HepG2 (cell line): ENCODE results near the gene FITM1. TPM values are rescaled to one million over a fixed set of nuclear protein-coding genes. Genes with fewer than 3 reads are reported as not detected.

Experiments used
- ATAC-seq: fragments of 200-7000 bp; cut with Tn5 transposase; 3 replicates; pipeline ENCODE4 v1.9.1; 2020; ENCODE audit warnings: mild to moderate bottlenecking, moderate library complexity
- Bru-seq: library from RNA; stranded (reverse); fragments of 400-500 nt; gene quantifications from one replicate; lab custom pipeline; 2021; lab: Mats Ljungman, UMichigan
- BruChase-seq, 2 experiments: library from RNA; stranded (reverse); fragments of 400-500 nt; gene quantifications; one replicate each; lab custom pipeline; 2021; lab: Mats Ljungman, UMichigan
- BruUV-seq: library from RNA; stranded (reverse); fragments of 400-500 nt; replicated peaks from 2 replicates; lab custom pipeline; 2021; lab: Mats Ljungman, UMichigan
- CTCF ChIA-PET: fragments of 300-600 bp; formaldehyde crosslinking; extraction: SDS; loops from one replicate; lab custom pipeline; 2021; ENCODE audit warnings: low total read pairs, inconsistent platforms, low intra/inter-chr PET ratio; lab: Yijun Ruan, JAX
- POLR2A ChIA-PET: fragments of 350-600 bp; sonication (Branson Sonifier 250); formaldehyde crosslinking; loops from one replicate; lab custom pipeline; 2020; ENCODE audit warnings: antibody characterized with exemption, inconsistent platforms; lab: Yijun Ruan, JAX
- DNase-seq: peaks from one replicate; pipeline ENCODE4 v3.0.0-alpha.2; 2015; ENCODE audit warnings: low spot score
- FAIRE-seq: peaks from 3 replicates; lab custom pipeline; 2011; peaks lifted over from hg19 to GRCh38; lab: Jason Lieb, UNC
- H2AFZ ChIP-seq: one replicate; pipeline ENCODE4 v1.6.1; 2011; ENCODE audit warnings: low read length, inconsistent platforms
- H3K27ac ChIP-seq: fragments of 300-600 bp; 3 replicates; pipeline ENCODE4 v1.8.0; 2011; ENCODE audit warnings: mixed run types, mild to moderate bottlenecking, mixed read lengths, low read length, inconsistent platforms; ENCODE audit not compliant: insufficient read depth; ENCODE audit errors: extremely low read length
- H3K27me3 ChIP-seq, 2 experiments: fragments of 200-600 bp in 1 of 2; 2 replicates in 1 of 2; 3 replicates in 1 of 2; pipeline versions ENCODE4 v1.6.0 to v1.8.0; 2011; ENCODE audit warnings: low read length in 2 of 2, mild to moderate bottlenecking in 2 of 2, moderate library complexity in 2 of 2, inconsistent platforms in 1 of 2; ENCODE audit not compliant: insufficient read depth in 2 of 2, control insufficient read depth in 1 of 2
- H3K36me3 ChIP-seq, 2 experiments: fragments of 200-600 bp in 1 of 2; replicated peaks in 1 of 2; 2 replicates in 1 of 2; 3 replicates in 1 of 2; pipeline versions ENCODE4 v1.5.1 to v1.8.0; 2011; ENCODE audit warnings: low read length in 2 of 2, inconsistent platforms in 1 of 2; ENCODE audit not compliant: insufficient read depth in 2 of 2, control insufficient read depth in 1 of 2
- H3K4me1 ChIP-seq: 2 replicates; pipeline ENCODE4 v1.5.1; 2012; ENCODE audit warnings: low read length, inconsistent platforms; ENCODE audit not compliant: insufficient read depth
- H3K4me2 ChIP-seq: 2 replicates; pipeline ENCODE4 v1.6.0; 2011; ENCODE audit warnings: low read depth, low read length, inconsistent platforms
- H3K4me3 ChIP-seq, 3 experiments: fragments of 200-600 bp in 1 of 3; sonication (generic), shearing (Covaris generic) in 1 of 3; replicated peaks in 1 of 3; 2 replicates each; pipeline ENCODE4 v1.5.1; 2011 to 2016; ENCODE audit warnings: low read length in 3 of 3, inconsistent platforms in 2 of 3, low read depth in 2 of 3, mild to moderate bottlenecking in 2 of 3, control low read depth in 1 of 3, mixed read lengths in 1 of 3; ENCODE audit not compliant: insufficient read depth in 1 of 3
- H3K79me2 ChIP-seq: one replicate; pipeline ENCODE4 v1.6.1; 2011; ENCODE audit warnings: low read length, inconsistent platforms; ENCODE audit not compliant: insufficient read depth
- H3K9ac ChIP-seq: 2 replicates; pipeline ENCODE4 v1.6.0; 2011; ENCODE audit warnings: mild to moderate bottlenecking, low read depth, low read length, inconsistent platforms; ENCODE audit not compliant: insufficient read depth
- H3K9me3 ChIP-seq: 2 replicates; pipeline ENCODE4 v1.5.1; 2012; ENCODE audit warnings: mild to moderate bottlenecking, low read length
- H4K20me1 ChIP-seq: 2 replicates; pipeline ENCODE4 v1.6.0; 2011; ENCODE audit warnings: inconsistent platforms, mild to moderate bottlenecking, low read length, moderate library complexity; ENCODE audit not compliant: insufficient read depth
- HINFP ChIP-seq: sonication (generic); formaldehyde crosslinking; IDR thresholded peaks from 2 replicates; pipeline ENCODE4 v1.4.0; 2020; ENCODE audit warnings: low read depth, mild to moderate bottlenecking, missing genetic modification reagents
- IRF1 ChIP-seq: sonication (generic); formaldehyde crosslinking; IDR thresholded peaks from 2 replicates; pipeline ENCODE4 v1.4.0; 2020; ENCODE audit warnings: low read depth, mild to moderate bottlenecking, missing genetic modification reagents
- KAT2B ChIP-seq: fragments of 150-350 bp; IDR thresholded peaks from 2 replicates; pipeline ENCODE4 v1.6.1; 2014; ENCODE audit warnings: low read depth, low read length, borderline replicate concordance
- MZF1 ChIP-seq: sonication (generic); formaldehyde crosslinking; IDR thresholded peaks from 2 replicates; pipeline ENCODE4 v1.8.1; 2023; ENCODE audit warnings: mild to moderate bottlenecking, missing genetic modification reagents, borderline replicate concordance
- NFIB ChIP-seq: sonication (generic); formaldehyde crosslinking; IDR thresholded peaks from 2 replicates; pipeline ENCODE4 v1.9.0; 2021; ENCODE audit warnings: missing genetic modification reagents, mild to moderate bottlenecking, borderline replicate concordance
- PLRG1 ChIP-seq: fragments of 450-650 bp; conservative IDR thresholded peaks from 2 replicates; pipeline ENCODE4 v1.6.1; 2016
- RXRA ChIP-seq: sonication (generic); formaldehyde crosslinking; IDR thresholded peaks from 2 replicates; pipeline ENCODE4 v1.5.1; 2020; ENCODE audit warnings: missing genetic modification reagents
- SMAD9 ChIP-seq: sonication (generic); formaldehyde crosslinking; IDR thresholded peaks from 2 replicates; pipeline ENCODE4 v1.5.1; 2020; ENCODE audit warnings: mild to moderate bottlenecking, missing genetic modification reagents
- SSRP1 ChIP-seq: IDR thresholded peaks from 2 replicates; pipeline ENCODE4 v1.6.1; 2016; ENCODE audit warnings: control low read depth
- ZNF44 ChIP-seq: sonication (generic); formaldehyde crosslinking; IDR thresholded peaks from 2 replicates; pipeline ENCODE4 v1.5.1; 2020; ENCODE audit warnings: mild to moderate bottlenecking, missing genetic modification reagents
- WGBS: methylation state at CpG from one replicate; pipeline ENCODE4 v1.1.6; 2017; ENCODE audit warnings: low lambda C conversion rate; 5-methylcytosine and 5-hydroxymethylcytosine counted together
- in situ Hi-C: cut with HindIII; loops from 2 replicates; pipeline ENCODE4 v1.10.0; 2017; ENCODE audit warnings: low pct_unique_long_range_greater_than_20kb; ENCODE audit not compliant: extremely low pct_ligation_motif_present
- intact Hi-C: fragments of 100-400 bp; cut with micrococcal nuclease; formaldehyde crosslinking; loops from one replicate; pipeline ENCODE4 v1.10.0; 2022; ENCODE audit not compliant: unreplicated experiment
- long read RNA-seq, 2 experiments: library from RNA in 1 of 2; library from polyadenylated mRNA in 1 of 2; stranded (forward) in 1 of 2; unstranded in 1 of 2; transcript quantifications; one replicate each; pipeline ENCODE4 v2.0.0, GENCODE V29; 2019 to 2022
- polyA minus RNA-seq, 3 experiments: library from RNA; depleted of rRNA, polyadenylated mRNA; stranded (reverse); fragments of >200 nt; gene quantifications; 2 replicates each; pipeline ENCODE4 v1.2.3, GENCODE V29; 2011; ENCODE audit warnings: low replicate concordance in 1 of 3
- polyA plus RNA-seq, 8 experiments: library from polyadenylated mRNA; depleted of rRNA in 3 of 8; stranded (reverse) in 7 of 8; unstranded in 1 of 8; fragments of >200 nt; fragmentation: Illumina TruSeq in 4 of 8; extraction: Trizol in 4 of 8; gene quantifications; 2 replicates each; pipeline versions ENCODE4 v1.2.1 to v1.2.3, GENCODE V29; 2011 to 2016; ENCODE audit warnings: low read depth in 4 of 8, missing spikeins in 1 of 8, mixed read lengths in 1 of 8; ENCODE audit not compliant: insufficient read depth in 1 of 8
- total RNA-seq, 5 experiments: library from RNA; depleted of rRNA; stranded (reverse); fragments of >200 nt; fragmentation: Illumina TruSeq; extraction: Trizol; gene quantifications; 2 replicates each; pipeline ENCODE4 v1.2.3, GENCODE V29; 2016; ENCODE audit warnings: low read depth in 1 of 5
- TF ChIP-seq, protein P1 (sequence below): sonication (generic); formaldehyde crosslinking; IDR thresholded peaks from 2 replicates; pipeline ENCODE4 v1.8.0; 2022; ENCODE audit warnings: missing genetic modification reagents, mild to moderate bottlenecking, borderline replicate concordance

FITM1 gene, protein sequence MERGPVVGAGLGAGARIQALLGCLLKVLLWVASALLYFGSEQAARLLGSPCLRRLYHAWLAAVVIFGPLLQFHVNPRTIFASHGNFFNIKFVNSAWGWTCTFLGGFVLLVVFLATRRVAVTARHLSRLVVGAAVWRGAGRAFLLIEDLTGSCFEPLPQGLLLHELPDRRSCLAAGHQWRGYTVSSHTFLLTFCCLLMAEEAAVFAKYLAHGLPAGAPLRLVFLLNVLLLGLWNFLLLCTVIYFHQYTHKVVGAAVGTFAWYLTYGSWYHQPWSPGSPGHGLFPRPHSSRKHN
- total RNA-seq (2016; rRNA removed; fragmentation: Illumina TruSeq; extraction: Trizol): 3.1 and 5.8 TPM in 2 replicates
- total RNA-seq (2016; cell fraction: cytosol; rRNA removed; fragmentation: Illumina TruSeq; extraction: Trizol; ENCODE audit: low read depth): 2.1 and 4.3 TPM in 2 replicates
- 4.0 and 5.2 TPM in 2 replicates for total RNA-seq (2016; cell fraction: insoluble cytoplasmic fraction; rRNA removed; fragmentation: Illumina TruSeq; extraction: Trizol)
- 2.2 and 3.3 TPM in 2 replicates for total RNA-seq (2016; cell fraction: membrane; rRNA removed; fragmentation: Illumina TruSeq; extraction: Trizol)
- 4.1 and 5.6 TPM in 2 replicates for total RNA-seq (2016; cell fraction: nucleus; rRNA removed; fragmentation: Illumina TruSeq; extraction: Trizol)
- polyA plus RNA-seq (2011; rRNA removed): 2.7 and 3.6 TPM in 2 replicates
- polyA plus RNA-seq (2011; cell fraction: cytosol; rRNA removed): 2.3 and 4.4 TPM in 2 replicates
- polyA plus RNA-seq (2011; cell fraction: nucleus; rRNA removed): 11.8 and 15.0 TPM in 2 replicates
- 2.5 and 2.7 TPM in 2 replicates for polyA plus RNA-seq (2012)
- polyA plus RNA-seq (2016; cell fraction: cytosol; fragmentation: Illumina TruSeq; extraction: Trizol; ENCODE audit: low read depth): 3.0 and 3.4 TPM in 2 replicates
- 2.7 and 3.0 TPM in 2 replicates for polyA plus RNA-seq (2016; cell fraction: insoluble cytoplasmic fraction; fragmentation: Illumina TruSeq; extraction: Trizol; ENCODE audit: low read depth)
- polyA plus RNA-seq (2016; cell fraction: membrane; fragmentation: Illumina TruSeq; extraction: Trizol; ENCODE audit: low read depth): 1.9 and 2.4 TPM in 2 replicates
- 6.4 and 7.9 TPM in 2 replicates for polyA plus RNA-seq (2016; cell fraction: nucleus; fragmentation: Illumina TruSeq; extraction: Trizol; ENCODE audit: insufficient read depth, low read depth)
- polyA minus RNA-seq (2011; rRNA and poly(A)+ RNA removed; ENCODE audit: low replicate concordance): 1.6 and 7.9 TPM in 2 replicates
- polyA minus RNA-seq (2011; cell fraction: cytosol; rRNA and poly(A)+ RNA removed): 2.1 TPM in 2 replicates
- 3.9 and 4.2 TPM in 2 replicates for polyA minus RNA-seq (2011; cell fraction: nucleus; rRNA and poly(A)+ RNA removed)
- Bru-seq, nascent RNA: percentile 54 among the genes with signal in this experiment
- percentile 70 among the genes with signal in this experiment for BruChase-seq, experiment 1, labeled RNA remaining after a 6-hour chase
- BruChase-seq, experiment 2, labeled RNA remaining after a 2-hour chase: percentile 70 among the genes with signal in this experiment
- long read RNA-seq, experiment 1, partial matches to known transcripts: 0 of 2 reads
- long read RNA-seq, experiment 1, other reads (novel, unspliced or antisense): 0 of 2 reads
- long read RNA-seq, experiment 2, partial matches to known transcripts: 0 of 4 reads
- long read RNA-seq, experiment 2, other reads (novel, unspliced or antisense): 0 of 4 reads

GRCh38 chr14:24130380-24130716 lies at the start of gene FITM1:
Gene FITM1 (plus strand): TSS chr14:24130659. CDS start chr14:24131564, 905 bp downstream.
- POLR2A ChIA-PET: interaction anchor here (0.7 to 22.7 kb wide), 7 partner anchors 10 to 58 kb away, joined by 3 to 977 read pairs (median 5); partner anchors contain the start of genes DCAF11, EMC9, IPO4 and IRF9
- H4K20me1 ChIP-seq: no peaks in the 10 kb centered on the region
- WGBS: 97% methylated on average over 5 of the region's 5 CpGs
- H3K4me1 ChIP-seq: peaks cover 49% of the 10 kb centered on the region
- ATAC-seq: peak; percentile 2
- FAIRE-seq: no peak
- in situ Hi-C loops (loop anchor here (25.0 kb wide), 1 partner anchor 818 kb away; the partner anchor contains the start of genes BCL2L2, PABPN1 and PPP1R3E), intact Hi-C loops (no loop called here)
- peak within 1 kb of the TSS; percentile 11 for H3K9ac ChIP-seq
- no peaks in the 10 kb centered on the region for H3K36me3 ChIP-seq
- no peak within 1 kb of the TSS for H2AFZ ChIP-seq
- CTCF ChIA-PET: no interaction called here
- no peaks in the 10 kb centered on the region for H3K9me3 ChIP-seq
- no peaks in the 10 kb centered on the region for H3K79me2 ChIP-seq
- no peaks in the 10 kb centered on the region for H3K27me3 ChIP-seq
- peak within 1 kb of the TSS; percentile 48 for H3K27ac ChIP-seq
- BruUV-seq: no TSS peak
- peak within 1 kb of the TSS; percentile 12 for H3K4me2 ChIP-seq
- no peak for DNase-seq
- peak within 1 kb of the TSS in 1 of 3 experiments; percentile 2; a peak in 1 of 6 replicates for H3K4me3 ChIP-seq
- TF ChIP-seq HINFP (CRISPR knock-in tag): 0 out of 2 replicates have a peak, but pooled peaks have one; percentile 9
- TF ChIP-seq ZNF44: 0 out of 2 replicates have a peak, but pooled peaks have one; percentile 17
- no peak for TF ChIP-seq PLRG1
- 0 out of 2 replicates have a peak, but pooled peaks have one; percentile 91 for TF ChIP-seq MZF1 (CRISPR knock-in tag)
- no peak for TF ChIP-seq RXRA (CRISPR knock-in tag)
- TF ChIP-seq, protein P1, sequence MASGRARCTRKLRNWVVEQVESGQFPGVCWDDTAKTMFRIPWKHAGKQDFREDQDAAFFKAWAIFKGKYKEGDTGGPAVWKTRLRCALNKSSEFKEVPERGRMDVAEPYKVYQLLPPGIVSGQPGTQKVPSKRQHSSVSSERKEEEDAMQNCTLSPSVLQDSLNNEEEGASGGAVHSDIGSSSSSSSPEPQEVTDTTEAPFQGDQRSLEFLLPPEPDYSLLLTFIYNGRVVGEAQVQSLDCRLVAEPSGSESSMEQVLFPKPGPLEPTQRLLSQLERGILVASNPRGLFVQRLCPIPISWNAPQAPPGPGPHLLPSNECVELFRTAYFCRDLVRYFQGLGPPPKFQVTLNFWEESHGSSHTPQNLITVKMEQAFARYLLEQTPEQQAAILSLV (CRISPR knock-in tag): 0 out of 2 replicates have a peak, but pooled peaks have one; percentile 3
- peak; percentile 59; the same call in 1 of the 2 replicates for TF ChIP-seq NFIB
- no peak for TF ChIP-seq IRF1 (CRISPR knock-in tag)
- TF ChIP-seq SSRP1: no peak
- TF ChIP-seq SMAD9 (CRISPR knock-in tag): no peak
- peak; percentile 36; the same call in 1 of the 2 replicates for TF ChIP-seq KAT2B
